Endodermal cell (in vitro differentiated cells): ENCODE results near the gene USP43. TPM values are rescaled to one million over a fixed set of nuclear protein-coding genes. Genes with fewer than 3 reads are reported as not detected.

ENCODE experiments used
- DNase-seq: peaks from one replicate; pipeline ENCODE4 v3.0.0-alpha.2; 2017
- H3K27ac ChIP-seq: 2 replicates; pipeline ENCODE4 v1.5.1; 2013; ENCODE audit warnings: mild to moderate bottlenecking, low read depth, low read length, moderate library complexity
- H3K27me3 ChIP-seq: 2 replicates; pipeline ENCODE4 v1.6.1; 2013; ENCODE audit warnings: mild to moderate bottlenecking, low read length, moderate library complexity; ENCODE audit not compliant: insufficient read depth, control insufficient read depth, poor library complexity, severe bottlenecking
- H3K36me3 ChIP-seq: 2 replicates; pipeline ENCODE4 v1.7.0; 2013; ENCODE audit warnings: mild to moderate bottlenecking, low read length, moderate library complexity; ENCODE audit not compliant: control insufficient read depth, insufficient read depth
- H3K4me1 ChIP-seq: one replicate; pipeline ENCODE4 v1.7.0; 2013; ENCODE audit warnings: low read length; ENCODE audit not compliant: control insufficient read depth, insufficient read depth
- H3K4me3 ChIP-seq: 2 replicates; pipeline ENCODE4 v1.5.1; 2013; ENCODE audit warnings: mild to moderate bottlenecking, low read length, moderate library complexity
- H3K9ac ChIP-seq: 2 replicates; pipeline ENCODE4 v1.6.1; 2013; ENCODE audit warnings: mild to moderate bottlenecking, low read length, moderate library complexity; ENCODE audit not compliant: poor library complexity, severe bottlenecking; ENCODE audit errors: extremely low read depth
- H3K9me3 ChIP-seq: 2 replicates; pipeline ENCODE4 v1.6.1; 2013; ENCODE audit warnings: mild to moderate bottlenecking, low read length, moderate library complexity; ENCODE audit not compliant: control insufficient read depth
- H3K27ac Mint-ChIP-seq: 2 replicates; pipeline ENCODE4 v1.8.0; 2020; ENCODE audit warnings: mixed read lengths
- H3K27me3 Mint-ChIP-seq: 2 replicates; pipeline ENCODE4 v1.8.0; 2021; ENCODE audit warnings: mild to moderate bottlenecking, mixed read lengths; ENCODE audit not compliant: insufficient read depth
- H3K36me3 Mint-ChIP-seq: 2 replicates; pipeline ENCODE4 v1.8.0; 2020; ENCODE audit warnings: low read depth, mixed read lengths
- H3K4me1 Mint-ChIP-seq: 2 replicates; pipeline ENCODE4 v1.8.0; 2020; ENCODE audit warnings: mixed read lengths
- H3K4me3 Mint-ChIP-seq: 2 replicates; pipeline ENCODE4 v1.8.0; 2020; ENCODE audit warnings: mild to moderate bottlenecking, moderate library complexity, mixed read lengths
- H3K9me3 Mint-ChIP-seq: 2 replicates; pipeline ENCODE4 v1.8.0; 2020; ENCODE audit warnings: mild to moderate bottlenecking, mixed read lengths
- WGBS, 2 experiments: methylation state at CpG; one replicate each; pipeline versions ENCODE4 v1.1.5 to v1.1.7; 2013; ENCODE audit warnings: missing lambda C conversion rate in 2 of 2, mixed read lengths in 1 of 2; ENCODE audit not compliant: insufficient coverage in 1 of 2, insufficient read length in 1 of 2; 5-methylcytosine and 5-hydroxymethylcytosine counted together
- total RNA-seq, 2 donors: library from RNA; stranded (reverse); fragmentation: NEBNext Ultra II Directional in 1 of 2; extraction: Animal tissue kit (Norgen Biotek cat#: 25700) in 1 of 2; gene quantifications; 2 replicates in 1 of 2; 3 replicates in 1 of 2; pipeline ENCODE4 v1.2.1, GENCODE V29; 2021
- TF ChIP-seq, protein P1 (sequence below): fragments of 200-600 bp; sonication (generic); conservative IDR thresholded peaks from 2 replicates; pipeline ENCODE4 v1.5.0; 2021; ENCODE audit warnings: antibody characterized with exemption, mild to moderate bottlenecking

The USP43 gene
- total RNA-seq, 2 donors from 2014 or later: 8.6 to 12.6 TPM

GRCh38 chr17:9769036-9769695 lies 123.8 kb downstream of the USP43 start:
- Mint-ChIP-seq H3K4me3 (no peak overlapping the region), H3K27ac (no peak overlapping the region), H3K27me3 (peaks cover 10% of the 10 kb centered on the region), H3K4me1 (no peaks in the 10 kb centered on the region), H3K36me3 (no peaks in the 10 kb centered on the region), H3K9me3 (no peaks in the 10 kb centered on the region)
- Histone ChIP-seq H3K4me3 (no peak overlapping the region), H3K9ac (no peak overlapping the region), H3K36me3 (no peaks in the 10 kb centered on the region), H3K27ac (no peak overlapping the region), H3K27me3 (peaks cover 16% of the 10 kb centered on the region), H3K4me1 (no peaks in the 10 kb centered on the region), H3K9me3 (no peaks in the 10 kb centered on the region)
- WGBS, 2 experiments: 89 to 90% methylated on average over 11 to 15 of the region's 15 CpGs
- peak; percentile 57 for DNase-seq
- TF ChIP-seq, protein P1, sequence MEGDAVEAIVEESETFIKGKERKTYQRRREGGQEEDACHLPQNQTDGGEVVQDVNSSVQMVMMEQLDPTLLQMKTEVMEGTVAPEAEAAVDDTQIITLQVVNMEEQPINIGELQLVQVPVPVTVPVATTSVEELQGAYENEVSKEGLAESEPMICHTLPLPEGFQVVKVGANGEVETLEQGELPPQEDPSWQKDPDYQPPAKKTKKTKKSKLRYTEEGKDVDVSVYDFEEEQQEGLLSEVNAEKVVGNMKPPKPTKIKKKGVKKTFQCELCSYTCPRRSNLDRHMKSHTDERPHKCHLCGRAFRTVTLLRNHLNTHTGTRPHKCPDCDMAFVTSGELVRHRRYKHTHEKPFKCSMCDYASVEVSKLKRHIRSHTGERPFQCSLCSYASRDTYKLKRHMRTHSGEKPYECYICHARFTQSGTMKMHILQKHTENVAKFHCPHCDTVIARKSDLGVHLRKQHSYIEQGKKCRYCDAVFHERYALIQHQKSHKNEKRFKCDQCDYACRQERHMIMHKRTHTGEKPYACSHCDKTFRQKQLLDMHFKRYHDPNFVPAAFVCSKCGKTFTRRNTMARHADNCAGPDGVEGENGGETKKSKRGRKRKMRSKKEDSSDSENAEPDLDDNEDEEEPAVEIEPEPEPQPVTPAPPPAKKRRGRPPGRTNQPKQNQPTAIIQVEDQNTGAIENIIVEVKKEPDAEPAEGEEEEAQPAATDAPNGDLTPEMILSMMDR: no peak

GRCh38 chr17:9771465-9771864 lies 126.1 kb downstream of the USP43 start:
- TF ChIP-seq, protein P1: no peak
- 95 to 97% methylated on average over 16 to 27 of the region's 27 CpGs for WGBS, 2 experiments
- H3K27ac Mint-ChIP-seq: no peak overlapping the region
- H3K4me1 Mint-ChIP-seq: no peaks in the 10 kb centered on the region
- H3K36me3 Mint-ChIP-seq: no peaks in the 10 kb centered on the region
- no peak overlapping the region for H3K27ac ChIP-seq
- H3K4me1 ChIP-seq: no peaks in the 10 kb centered on the region
- H3K9me3 ChIP-seq: no peaks in the 10 kb centered on the region
- H3K9me3 Mint-ChIP-seq: peaks cover 2% of the 10 kb centered on the region
- no peaks in the 10 kb centered on the region for H3K27me3 ChIP-seq
- DNase-seq: no peak
- H3K4me3 ChIP-seq: no peak overlapping the region
- no peak overlapping the region for H3K4me3 Mint-ChIP-seq
- no peaks in the 10 kb centered on the region for H3K27me3 Mint-ChIP-seq
- no peaks in the 10 kb centered on the region for H3K36me3 ChIP-seq
- no peak overlapping the region for H3K9ac ChIP-seq

DNA sequence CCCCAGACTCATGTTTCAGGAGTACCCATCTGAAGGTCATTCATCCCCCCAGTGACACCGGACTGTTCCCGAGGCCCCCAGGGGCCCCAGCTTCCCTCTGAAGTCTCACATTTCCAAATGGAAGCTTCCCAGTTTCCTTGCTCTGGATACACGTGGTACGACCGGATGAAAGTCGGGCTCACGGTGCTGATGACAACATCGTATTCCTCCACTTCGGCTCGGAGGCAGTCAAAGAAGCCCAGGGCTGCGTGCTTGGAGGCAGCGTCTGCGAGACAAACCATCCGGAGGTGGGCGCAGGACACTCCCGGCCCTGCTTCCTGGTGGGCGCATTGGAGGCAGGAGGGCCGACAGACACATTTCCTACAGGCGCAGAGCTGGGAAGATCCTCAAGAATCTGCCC lies 127.3 kb downstream of the USP43 start:
- TF ChIP-seq, protein P1: no peak
- H3K36me3 Mint-ChIP-seq: no peaks in the 10 kb centered on the region
- no peak overlapping the region for H3K4me3 Mint-ChIP-seq
- no peak overlapping the region for H3K9ac ChIP-seq
- H3K36me3 ChIP-seq: no peaks in the 10 kb centered on the region
- H3K27me3 ChIP-seq: no peaks in the 10 kb centered on the region
- no peaks in the 10 kb centered on the region for H3K4me1 ChIP-seq
- H3K9me3 Mint-ChIP-seq: peaks cover 2% of the 10 kb centered on the region
- no peaks in the 10 kb centered on the region for H3K9me3 ChIP-seq
- H3K27ac Mint-ChIP-seq: no peak overlapping the region
- H3K27me3 Mint-ChIP-seq: peaks cover 3% of the 10 kb centered on the region
- H3K4me1 Mint-ChIP-seq: peaks cover 3% of the 10 kb centered on the region
- H3K4me3 ChIP-seq: no peak overlapping the region
- no peak overlapping the region for H3K27ac ChIP-seq
- 92 to 96% methylated on average over 14 to 19 of the region's 19 CpGs for WGBS, 2 experiments
- DNase-seq: no peak
